Common myeloid progenitor, CD34-positive (primary cell): ENCODE results near the gene WWC2.

ENCODE experiments used
- CTCF ChIA-PET: fragments of 350-600 bp; sonication (Branson Sonifier 250); formaldehyde crosslinking; loops from one replicate; lab custom pipeline; 2021; ENCODE audit warnings: antibody characterized with exemption; lab: Charles Lee
- POLR2A ChIA-PET: fragments of 350-600 bp; sonication (Branson Sonifier 250); formaldehyde crosslinking; loops from one replicate; lab custom pipeline; 2021; ENCODE audit warnings: antibody characterized with exemption; lab: Charles Lee
- DNase-seq, 3 donors: peaks; one replicate each; pipeline versions ENCODE4 v3.0.0 to v3.0.0-alpha.2; 2013
- H3K27ac ChIP-seq, 2 experiments: 1 replicate in 1 of 2; 2 replicates in 1 of 2; pipeline ENCODE4 v1.7.0; 2013; ENCODE audit warnings: inconsistent platforms in 2 of 2, low read length in 2 of 2, mild to moderate bottlenecking in 2 of 2, low read depth in 1 of 2, moderate library complexity in 1 of 2; ENCODE audit not compliant: severe bottlenecking in 2 of 2, insufficient read depth in 1 of 2, poor library complexity in 1 of 2
- H3K27me3 ChIP-seq, 5 experiments: replicated peaks in 2 of 5; 1 replicate in 3 of 5; 2 replicates in 2 of 5; pipeline versions ENCODE4 v1.6.1 to v1.7.0; 2013; ENCODE audit warnings: low read length in 4 of 5, mild to moderate bottlenecking in 2 of 5, moderate library complexity in 2 of 5, inconsistent platforms in 1 of 5; ENCODE audit not compliant: insufficient read depth in 5 of 5, control insufficient read depth in 4 of 5
- H3K36me3 ChIP-seq, 4 experiments: 1 replicate in 2 of 4; 2 replicates in 2 of 4; pipeline versions ENCODE4 v1.6.1 to v1.7.0; 2013; ENCODE audit warnings: low read length in 3 of 4, control low read depth in 1 of 4, mild to moderate bottlenecking in 1 of 4; ENCODE audit not compliant: control insufficient read depth in 4 of 4, insufficient read depth in 4 of 4
- H3K4me1 ChIP-seq, 4 experiments: 1 replicate in 3 of 4; 2 replicates in 1 of 4; pipeline versions ENCODE4 v1.6.1 to v1.7.1; 2013; ENCODE audit warnings: low read length in 3 of 4, mild to moderate bottlenecking in 3 of 4, control low read depth in 1 of 4, inconsistent platforms in 1 of 4, moderate library complexity in 1 of 4; ENCODE audit not compliant: control insufficient read depth in 4 of 4, insufficient read depth in 4 of 4; ENCODE audit errors: control extremely low read depth in 1 of 4
- H3K4me3 ChIP-seq, 7 experiments: 1 replicate in 4 of 7; 2 replicates in 3 of 7; pipeline versions ENCODE4 v1.5.1 to v1.7.0; 2013; ENCODE audit warnings: mild to moderate bottlenecking in 7 of 7, low read length in 6 of 7, moderate library complexity in 6 of 7, inconsistent platforms in 2 of 7, low read depth in 2 of 7, control low read depth in 1 of 7; ENCODE audit not compliant: insufficient read depth in 4 of 7, control insufficient read depth in 1 of 7; ENCODE audit errors: extremely low read depth in 1 of 7
- H3K9me3 ChIP-seq, 5 experiments: 1 replicate in 4 of 5; 2 replicates in 1 of 5; pipeline versions ENCODE4 v1.6.1 to v1.7.1; 2013; ENCODE audit warnings: low read length in 4 of 5, mild to moderate bottlenecking in 2 of 5, inconsistent platforms in 1 of 5, low read depth in 1 of 5, moderate library complexity in 1 of 5; ENCODE audit not compliant: control insufficient read depth in 4 of 5, insufficient read depth in 2 of 5; ENCODE audit errors: control extremely low read depth in 1 of 5
- WGBS: methylation state at CpG from one replicate; pipeline ENCODE4 v1.1.5; 2013; ENCODE audit not compliant: insufficient coverage; 5-methylcytosine and 5-hydroxymethylcytosine counted together

The WWC2 gene

DNA sequence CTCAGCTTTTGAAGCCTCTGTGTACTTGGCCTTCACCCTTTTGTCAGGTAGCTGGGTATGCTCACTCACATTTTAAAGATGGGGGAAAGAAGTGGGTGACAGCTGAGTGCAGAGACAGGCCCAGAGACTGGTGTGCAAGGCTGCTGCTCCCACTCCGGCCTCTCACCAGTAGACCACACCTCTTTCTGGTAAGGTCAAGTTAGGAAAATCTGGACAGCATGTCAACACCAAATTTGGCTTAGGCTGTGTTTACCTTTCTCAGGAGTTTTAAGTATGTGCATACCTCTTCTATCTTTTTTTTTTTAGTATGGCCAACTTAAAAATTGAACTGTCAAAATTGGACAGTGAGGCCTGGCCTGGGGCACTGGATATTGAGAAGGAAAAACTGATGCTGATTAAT lies 154.4 kb downstream of the WWC2 start:
- no peak for DNase-seq
- Histone ChIP-seq H3K4me1 (no peaks in the 10 kb centered on the region), H3K27ac (no peak overlapping the region), H3K9me3 (no peaks in the 10 kb centered on the region), H3K27me3 (no peaks in the 10 kb centered on the region), H3K36me3 (peaks cover 0 to 4% (median 1%) of the 10 kb centered on the region in 4 experiments), H3K4me3 (no peak overlapping the region)
- POLR2A ChIA-PET, result no interaction called here
- WGBS, result no CpG with 5 or more reads among the region's 1 CpG
- CTCF ChIA-PET, result interaction anchor here (0.7 to 10.7 kb wide), 7 partner anchors 9 to 346 kb away, joined by 3 to 146 read pairs (median 4); no protein-coding TSS in a partner anchor

DNA sequence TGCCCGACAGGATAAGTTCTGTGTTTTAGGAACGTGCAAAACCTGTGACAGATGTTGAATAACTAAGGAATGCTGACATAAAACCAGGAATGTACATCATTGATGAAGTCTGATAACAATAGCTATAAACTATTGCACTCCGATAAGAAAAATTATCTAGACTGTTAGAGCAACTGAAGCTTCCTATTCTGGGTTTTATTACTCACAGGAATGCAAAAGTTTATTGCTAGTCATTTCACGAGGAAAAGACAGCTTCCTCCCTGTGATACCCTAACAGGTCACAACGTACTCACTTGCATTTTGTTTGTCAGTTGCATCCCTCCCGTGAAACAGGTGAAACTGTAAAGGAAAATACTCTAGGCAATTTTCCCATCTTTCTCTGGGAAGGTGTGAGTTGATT lies 155.1 kb downstream of the WWC2 start:
- H3K27ac ChIP-seq, result no peak overlapping the region
- no peak overlapping the region for H3K4me3 ChIP-seq
- no peaks in the 10 kb centered on the region for H3K27me3 ChIP-seq
- no peaks in the 10 kb centered on the region for H3K4me1 ChIP-seq
- POLR2A ChIA-PET, result no interaction called here
- H3K36me3 ChIP-seq, result peaks cover 0 to 4% (median 1%) of the 10 kb centered on the region in 4 experiments
- CTCF ChIA-PET, result interaction anchor here (0.7 to 10.7 kb wide), 7 partner anchors 8 to 347 kb away, joined by 3 to 146 read pairs (median 6); no protein-coding TSS in a partner anchor
- H3K9me3 ChIP-seq, result no peaks in the 10 kb centered on the region
- DNase-seq, result no peak
- 74% methylated on average over 3 of the region's 6 CpGs for WGBS

GRCh38 chr4:183255487-183255886 lies 156.4 kb downstream of the WWC2 start:
- peaks cover 0 to 5% (median 2%) of the 10 kb centered on the region in 4 experiments for H3K36me3 ChIP-seq
- no CpG with 5 or more reads among the region's 3 CpGs for WGBS
- ChIA-PET POLR2A (no interaction called here), CTCF (interaction anchor here (0.9 to 10.7 kb wide), 8 partner anchors 11 to 337 kb away, joined by 3 to 146 read pairs (median 5); no protein-coding TSS in a partner anchor)
- no peak overlapping the region for H3K4me3 ChIP-seq
- no peaks in the 10 kb centered on the region for H3K27me3 ChIP-seq
- H3K4me1 ChIP-seq, result no peaks in the 10 kb centered on the region
- DNase-seq, result no peak
- no peak overlapping the region for H3K27ac ChIP-seq
- no peaks in the 10 kb centered on the region for H3K9me3 ChIP-seq

- Histone ChIP-seq H3K36me3 (peaks cover 0 to 14% (median 7%) of the 10 kb centered on the region in 4 experiments), H3K9me3 (no peaks in the 10 kb centered on the region), H3K4me3 (no peak overlapping the region), H3K27ac (no peak overlapping the region), H3K27me3 (no peaks in the 10 kb centered on the region), H3K4me1 (no peaks in the 10 kb centered on the region)
- no peak for DNase-seq
- CTCF ChIA-PET, result interaction anchor here (0.7 to 10.7 kb wide), 14 partner anchors 16 to 338 kb away, joined by 3 to 146 read pairs (median 4); no protein-coding TSS in a partner anchor
- WGBS, result 91% methylated on average over 6 of the region's 6 CpGs
- POLR2A ChIA-PET, result no interaction called here
Observed at GRCh38 chr4:183256343-183256742, 157.3 kb downstream of the WWC2 start.

- no peaks in the 10 kb centered on the region for H3K27me3 ChIP-seq
- no peak overlapping the region for H3K4me3 ChIP-seq
- peaks cover 0 to under 1% (median 0%) of the 10 kb centered on the region in 4 experiments for H3K4me1 ChIP-seq
- CTCF ChIA-PET, result interaction anchor here (0.7 to 10.7 kb wide), 14 partner anchors 13 to 332 kb away, joined by 3 to 146 read pairs (median 4); no protein-coding TSS in a partner anchor
- H3K27ac ChIP-seq, result no peak overlapping the region
- peaks cover 0 to 18% (median 7%) of the 10 kb centered on the region in 4 experiments for H3K36me3 ChIP-seq
- 64% methylated on average over 6 of the region's 9 CpGs for WGBS
- no peaks in the 10 kb centered on the region for H3K9me3 ChIP-seq
- POLR2A ChIA-PET, result no interaction called here
- peak; percentile 48 to 75 (median 65) for DNase-seq
Observed at GRCh38 chr4:183256756-183257385, 157.8 kb downstream of the WWC2 start.

DNA sequence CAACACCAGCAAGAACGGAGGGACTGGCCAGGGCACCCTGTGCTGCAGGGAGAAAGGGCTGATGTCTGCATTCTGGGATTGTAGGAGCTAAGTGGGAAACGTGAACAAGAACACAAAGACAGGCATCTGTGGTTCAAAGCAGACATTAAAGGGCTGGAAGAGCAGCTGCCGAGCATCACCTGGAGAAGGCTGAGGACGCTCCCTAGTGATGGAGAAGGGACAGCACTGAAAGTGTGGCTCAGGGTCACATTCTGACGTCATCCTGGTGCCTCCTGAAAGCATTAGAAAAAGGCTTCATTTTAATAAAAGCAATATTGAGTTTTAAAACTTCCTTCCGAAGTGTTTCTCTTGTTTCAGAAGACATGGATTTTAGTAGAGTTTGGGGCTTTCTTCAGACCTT lies 158.8 kb downstream of the WWC2 start:
- Histone ChIP-seq H3K4me1 (peaks cover 0 to 7% (median 4%) of the 10 kb centered on the region in 4 experiments), H3K9me3 (no peaks in the 10 kb centered on the region), H3K27ac (no peak overlapping the region), H3K27me3 (no peaks in the 10 kb centered on the region), H3K36me3 (peaks cover 0 to 18% (median 6%) of the 10 kb centered on the region in 4 experiments), H3K4me3 (no peak overlapping the region)
- ChIA-PET POLR2A (no interaction called here), CTCF (interaction anchor here (1.2 to 10.7 kb wide), 5 partner anchors 14 to 318 kb away, joined by 3 to 146 read pairs (median 5); no protein-coding TSS in a partner anchor)
- WGBS, result 100% methylated on average over 5 of the region's 6 CpGs
- DNase-seq, result no peak
